ENCODE data around the gene RAB3D. TPM values are rescaled to one million over a fixed set of nuclear protein-coding genes. Genes with fewer than 3 reads are reported as not detected.

RAB3D gene
- total RNA-seq, 1 donor from 2014 or later = 76.0 TPM

DNA sequence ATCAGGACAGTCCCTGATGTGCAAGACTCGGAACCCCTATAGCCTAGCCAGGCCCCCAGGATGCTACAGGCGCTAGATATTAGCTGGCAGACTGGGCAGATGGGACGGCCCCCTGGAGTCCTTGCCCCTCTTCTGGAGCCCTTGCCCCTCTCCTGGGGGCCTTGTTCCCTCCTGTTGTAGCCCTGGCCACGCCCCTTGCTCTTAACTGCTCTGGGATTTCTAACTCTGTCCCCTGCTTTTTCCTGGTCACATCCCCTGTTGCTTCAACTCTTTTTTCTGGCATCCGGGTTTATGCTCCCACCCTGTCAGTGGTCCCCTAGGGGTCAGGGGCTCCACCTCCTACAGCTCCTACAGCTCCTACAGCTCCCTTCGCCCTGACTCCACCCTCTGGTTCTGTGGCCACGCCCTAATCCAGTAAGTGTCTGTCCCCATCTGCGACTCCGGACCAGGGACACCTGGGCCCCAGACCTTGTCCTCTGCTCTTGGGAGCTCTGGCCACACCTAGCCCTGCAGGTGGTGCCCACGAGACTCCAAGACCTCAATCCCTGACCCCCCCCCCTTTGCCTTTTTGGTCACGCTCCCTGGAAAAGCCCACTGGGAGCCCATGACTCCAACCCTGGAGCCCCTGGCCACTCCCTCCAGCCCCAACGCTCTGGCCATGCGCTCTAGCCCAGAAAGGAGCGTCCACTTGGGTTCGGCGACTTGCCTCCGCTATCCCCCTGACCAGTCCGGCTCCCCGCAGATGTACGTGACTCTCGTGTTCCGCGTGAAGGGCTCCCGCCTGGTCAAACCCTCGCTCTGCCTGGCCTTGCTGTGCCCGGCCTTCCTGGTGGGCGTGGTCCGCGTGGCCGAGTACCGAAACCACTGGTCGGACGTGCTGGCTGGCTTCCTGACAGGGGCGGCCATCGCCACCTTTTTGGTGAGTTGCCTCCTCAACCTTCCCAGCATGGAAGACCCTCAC lies 22.6 kb upstream of the RAB3D start:
- Mint-ChIP-seq H3K27ac (ENCODE audit: unreplicated experiment) (no peak overlapping the region), H3K4me1 (ENCODE audit: unreplicated experiment) (peaks cover 4% of the 10 kb centered on the region), H3K9me3 (ENCODE audit: unreplicated experiment) (no peaks in the 10 kb centered on the region), H3K4me3 (ENCODE audit: unreplicated experiment) (peak overlapping the region; percentile 78), H3K36me3 (ENCODE audit: low read depth, unreplicated experiment) (no peaks in the 10 kb centered on the region), H3K27me3 (ENCODE audit: unreplicated experiment) (peaks cover 13% of the 10 kb centered on the region)
- TF ChIP-seq, protein P1, sequence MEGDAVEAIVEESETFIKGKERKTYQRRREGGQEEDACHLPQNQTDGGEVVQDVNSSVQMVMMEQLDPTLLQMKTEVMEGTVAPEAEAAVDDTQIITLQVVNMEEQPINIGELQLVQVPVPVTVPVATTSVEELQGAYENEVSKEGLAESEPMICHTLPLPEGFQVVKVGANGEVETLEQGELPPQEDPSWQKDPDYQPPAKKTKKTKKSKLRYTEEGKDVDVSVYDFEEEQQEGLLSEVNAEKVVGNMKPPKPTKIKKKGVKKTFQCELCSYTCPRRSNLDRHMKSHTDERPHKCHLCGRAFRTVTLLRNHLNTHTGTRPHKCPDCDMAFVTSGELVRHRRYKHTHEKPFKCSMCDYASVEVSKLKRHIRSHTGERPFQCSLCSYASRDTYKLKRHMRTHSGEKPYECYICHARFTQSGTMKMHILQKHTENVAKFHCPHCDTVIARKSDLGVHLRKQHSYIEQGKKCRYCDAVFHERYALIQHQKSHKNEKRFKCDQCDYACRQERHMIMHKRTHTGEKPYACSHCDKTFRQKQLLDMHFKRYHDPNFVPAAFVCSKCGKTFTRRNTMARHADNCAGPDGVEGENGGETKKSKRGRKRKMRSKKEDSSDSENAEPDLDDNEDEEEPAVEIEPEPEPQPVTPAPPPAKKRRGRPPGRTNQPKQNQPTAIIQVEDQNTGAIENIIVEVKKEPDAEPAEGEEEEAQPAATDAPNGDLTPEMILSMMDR (IDR thresholded peaks at IDR 0.05; ENCODE audit: unreplicated experiment) = no peak
- no peak for DNase-seq (ENCODE audit: low spot score)

DNA sequence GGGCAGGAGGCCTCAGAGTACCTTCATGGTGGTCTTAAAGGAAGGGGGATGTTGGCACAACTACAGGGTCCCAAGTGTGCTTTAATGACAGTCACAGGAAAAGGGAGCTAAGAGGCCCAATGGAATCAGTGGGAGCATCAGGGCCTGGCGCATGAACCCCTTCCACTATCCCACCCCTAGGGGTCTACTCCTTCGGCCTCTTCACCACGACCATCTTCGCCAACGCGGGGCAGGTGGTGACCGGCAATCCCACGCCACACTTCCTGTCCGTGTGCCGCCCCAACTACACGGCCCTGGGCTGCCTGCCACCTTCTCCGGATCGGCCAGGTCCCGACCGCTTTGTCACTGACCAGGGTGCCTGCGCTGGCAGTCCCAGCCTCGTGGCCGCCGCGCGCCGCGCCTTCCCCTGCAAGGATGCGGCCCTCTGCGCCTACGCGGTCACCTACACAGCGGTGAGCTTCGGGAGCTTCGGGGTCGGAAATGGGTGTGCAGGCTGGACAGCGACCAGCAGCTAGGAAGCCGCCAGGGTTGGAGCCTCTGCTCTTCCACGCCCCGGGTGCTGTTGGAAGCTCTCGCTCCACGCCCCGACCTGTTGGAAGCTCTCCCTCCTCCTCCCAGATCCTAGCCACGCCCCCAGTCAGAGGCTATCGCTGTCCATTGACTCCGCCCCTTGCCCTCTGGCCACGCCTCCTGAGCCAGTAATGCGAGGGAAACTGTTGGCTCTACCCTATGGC lies 21.7 kb upstream of the RAB3D start:
- peak overlapping the region; percentile 78 for H3K4me3 Mint-ChIP-seq (ENCODE audit: unreplicated experiment)
- H3K9me3 Mint-ChIP-seq (ENCODE audit: unreplicated experiment) = no peaks in the 10 kb centered on the region
- peaks cover 14% of the 10 kb centered on the region for H3K27me3 Mint-ChIP-seq (ENCODE audit: unreplicated experiment)
- peaks cover 8% of the 10 kb centered on the region for H3K4me1 Mint-ChIP-seq (ENCODE audit: unreplicated experiment)
- H3K36me3 Mint-ChIP-seq (ENCODE audit: low read depth, unreplicated experiment) = peaks cover 5% of the 10 kb centered on the region
- TF ChIP-seq, protein P1 (IDR thresholded peaks at IDR 0.05; ENCODE audit: unreplicated experiment) = no peak
- no peak overlapping the region for H3K27ac Mint-ChIP-seq (ENCODE audit: unreplicated experiment)
- peak; percentile 80 for DNase-seq (ENCODE audit: low spot score)

DNA sequence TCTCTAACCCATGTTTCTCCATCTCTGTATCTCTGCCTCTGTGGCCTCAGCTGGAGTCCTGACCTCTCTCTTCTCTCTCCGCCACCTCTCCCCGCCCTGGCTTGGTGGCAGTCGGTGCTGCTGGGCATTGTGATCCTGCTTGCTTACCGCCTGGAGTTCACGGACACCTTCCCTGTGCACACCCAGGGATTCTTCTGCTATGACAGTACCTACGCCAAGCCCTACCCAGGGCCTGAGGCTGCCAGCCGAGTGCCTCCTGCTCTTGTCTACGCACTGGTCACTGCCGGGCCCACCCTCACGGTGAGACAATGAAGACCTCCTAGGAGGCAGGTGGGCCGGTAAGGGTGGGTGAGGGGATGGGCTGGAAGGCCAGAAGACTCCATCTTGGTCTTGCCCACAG lies 20.0 kb upstream of the RAB3D start:
- peaks cover 10% of the 10 kb centered on the region for H3K36me3 Mint-ChIP-seq (ENCODE audit: low read depth, unreplicated experiment)
- peaks cover 14% of the 10 kb centered on the region for H3K4me1 Mint-ChIP-seq (ENCODE audit: unreplicated experiment)
- no peak for DNase-seq (ENCODE audit: low spot score)
- H3K27ac Mint-ChIP-seq (ENCODE audit: unreplicated experiment) = no peak overlapping the region
- no peak overlapping the region for H3K4me3 Mint-ChIP-seq (ENCODE audit: unreplicated experiment)
- TF ChIP-seq, protein P1 (IDR thresholded peaks at IDR 0.05; ENCODE audit: unreplicated experiment) = no peak
- H3K9me3 Mint-ChIP-seq (ENCODE audit: unreplicated experiment) = no peaks in the 10 kb centered on the region
- H3K27me3 Mint-ChIP-seq (ENCODE audit: unreplicated experiment) = peaks cover 18% of the 10 kb centered on the region

DNA sequence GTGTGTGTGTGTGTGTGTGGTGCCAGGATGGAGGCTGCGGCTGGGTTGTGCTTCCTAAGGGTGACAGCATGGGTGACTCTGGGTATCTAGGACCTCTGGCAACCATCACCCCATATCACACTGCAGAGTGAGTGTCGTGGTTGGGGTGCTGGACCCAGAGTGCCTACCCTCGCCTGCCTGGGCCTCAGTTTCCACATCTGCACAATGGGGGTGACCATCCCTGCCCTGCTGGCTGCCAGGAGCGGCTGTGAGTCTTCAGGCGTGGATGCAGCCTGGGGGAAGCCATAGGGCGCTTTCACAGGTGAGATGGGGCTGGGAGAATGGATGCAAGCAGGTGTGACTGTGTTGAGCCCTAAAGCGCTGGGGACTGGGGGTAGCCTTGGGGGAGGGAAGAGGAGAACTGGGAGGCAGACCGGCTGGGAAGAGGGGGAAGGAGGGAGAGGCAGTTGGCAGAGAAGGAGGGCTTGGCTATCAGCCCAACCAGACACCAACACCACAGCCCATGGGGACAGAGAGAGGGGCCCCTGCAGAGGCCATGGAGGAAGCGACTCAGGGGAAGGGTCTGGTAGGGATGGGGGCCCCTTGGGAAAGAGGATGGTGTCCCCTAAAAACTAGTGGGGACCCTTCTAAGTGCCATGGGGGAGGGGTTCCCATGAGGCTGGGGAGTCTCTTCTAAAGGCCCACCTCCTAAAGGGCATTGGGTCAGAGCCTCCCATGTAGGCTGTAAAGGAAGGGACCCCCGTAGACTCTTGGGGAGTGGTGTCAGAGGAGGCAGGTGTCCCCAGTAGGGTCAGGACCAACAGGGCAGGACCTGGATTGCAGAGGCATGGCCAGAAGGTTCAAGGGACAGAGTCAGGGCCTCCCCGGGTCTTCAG lies 17.5 kb upstream of the RAB3D start:
- Mint-ChIP-seq H3K36me3 (ENCODE audit: low read depth, unreplicated experiment) (peaks cover 10% of the 10 kb centered on the region), H3K9me3 (ENCODE audit: unreplicated experiment) (no peaks in the 10 kb centered on the region), H3K27ac (ENCODE audit: unreplicated experiment) (peak overlapping the region; percentile 82), H3K27me3 (ENCODE audit: unreplicated experiment) (peaks cover 21% of the 10 kb centered on the region), H3K4me3 (ENCODE audit: unreplicated experiment) (peak overlapping the region; percentile 89), H3K4me1 (ENCODE audit: unreplicated experiment) (peaks cover 12% of the 10 kb centered on the region)
- TF ChIP-seq, protein P1 (IDR thresholded peaks at IDR 0.05; ENCODE audit: unreplicated experiment) = no peak
- no peak for DNase-seq (ENCODE audit: low spot score)
